MCF 10A (cell line): ENCODE measurements around the gene RFESD. TPM values are rescaled to one million over a fixed set of nuclear protein-coding genes. Genes with fewer than 3 reads are reported as not detected.

Experiments
- BruUV-seq: library from RNA; stranded (reverse); fragments of 400-500 nt; replicated peaks from 2 replicates; lab custom pipeline; 2021; lab: Mats Ljungman, UMichigan
- CTCF ChIA-PET: fragments of 300-600 bp; sonication (Branson Sonifier 250); formaldehyde crosslinking; extraction: SDS; loops from one replicate; lab custom pipeline; 2021; ENCODE audit warnings: antibody characterized with exemption, inconsistent platforms; lab: Yijun Ruan, JAX
- POLR2A ChIA-PET: fragments of 300-600, 350-650 bp; sonication (Branson Sonifier 250); formaldehyde crosslinking; extraction: SDS; loops from one replicate; lab custom pipeline; 2020; ENCODE audit warnings: antibody characterized with exemption, inconsistent platforms; lab: Yijun Ruan, JAX
- DNase-seq: peaks from one replicate; pipeline ENCODE4 v3.0.0-alpha.2; 2018; ENCODE audit not compliant: unreplicated experiment
- H3K27ac Mint-ChIP-seq: one replicate; pipeline ENCODE4 v1.8.0; 2022; ENCODE audit warnings: mild to moderate bottlenecking, low read depth, mixed read lengths; ENCODE audit not compliant: unreplicated experiment
- H3K27me3 Mint-ChIP-seq: one replicate; pipeline ENCODE4 v1.8.0; 2022; ENCODE audit warnings: mixed read lengths; ENCODE audit not compliant: insufficient read depth, unreplicated experiment
- H3K36me3 Mint-ChIP-seq: one replicate; pipeline ENCODE4 v1.8.0; 2022; ENCODE audit warnings: mild to moderate bottlenecking, moderate library complexity, mixed read lengths; ENCODE audit not compliant: insufficient read depth, unreplicated experiment
- H3K4me1 Mint-ChIP-seq: one replicate; pipeline ENCODE4 v1.8.0; 2022; ENCODE audit warnings: mixed read lengths; ENCODE audit not compliant: insufficient read depth, unreplicated experiment
- H3K4me3 Mint-ChIP-seq: one replicate; pipeline ENCODE4 v1.8.0; 2022; ENCODE audit warnings: mild to moderate bottlenecking, moderate library complexity, mixed read lengths; ENCODE audit not compliant: unreplicated experiment
- H3K9me3 Mint-ChIP-seq: one replicate; pipeline ENCODE4 v1.8.0; 2022; ENCODE audit warnings: mixed read lengths; ENCODE audit not compliant: unreplicated experiment
- CTCF ChIP-seq: fragments of 200-600 bp; IDR thresholded peaks from one replicate; pipeline ENCODE4 v1.8.0; 2022; ENCODE audit warnings: antibody characterized with exemption, mild to moderate bottlenecking; ENCODE audit not compliant: unreplicated experiment
- intact Hi-C: fragments of 100-400 bp; cut with micrococcal nuclease; formaldehyde crosslinking; loops from 2 replicates; pipeline ENCODE4 v1.14.1; 2022
- total RNA-seq: library from RNA; stranded (reverse); gene quantifications from 2 replicates; pipeline ENCODE4 v1.2.3, GENCODE V29; 2022

RFESD gene
- total RNA-seq, 1 experiment from 2014 or later: 5.9 TPM

- TF ChIP-seq CTCF: no peak
- no peak overlapping the region for H3K27ac Mint-ChIP-seq
- ChIA-PET POLR2A (interaction anchor here (1.3 to 1.6 kb wide), 2 partner anchors 18 to 19 kb away, joined by 3 read pairs; no protein-coding TSS in a partner anchor), CTCF (interaction anchor here (0.7 to 1.0 kb wide), 2 partner anchors 9 to 1006 kb away, joined by 3 to 4 read pairs; no protein-coding TSS in a partner anchor)
- intact Hi-C loops: no loop called here
- H3K4me3 Mint-ChIP-seq: no peak overlapping the region
- H3K27me3 Mint-ChIP-seq: no peaks in the 10 kb centered on the region
- H3K4me1 Mint-ChIP-seq: peaks cover 9% of the 10 kb centered on the region
- no TSS peak for BruUV-seq
- no peaks in the 10 kb centered on the region for H3K36me3 Mint-ChIP-seq
- DNase-seq: no peak
- peaks cover 8% of the 10 kb centered on the region for H3K9me3 Mint-ChIP-seq
Observed at GRCh38 chr5:95613514-95613913, 33.1 kb upstream of the RFESD start.

GRCh38 chr5:95615164-95615467, 31.5 kb upstream of the RFESD start:
- Mint-ChIP-seq H3K4me1 (peaks cover 9% of the 10 kb centered on the region), H3K27me3 (no peaks in the 10 kb centered on the region), H3K4me3 (no peak overlapping the region), H3K9me3 (peaks cover 8% of the 10 kb centered on the region), H3K36me3 (no peaks in the 10 kb centered on the region), H3K27ac (no peak overlapping the region)
- peak; percentile 28 for DNase-seq
- ChIA-PET POLR2A (interaction anchor here (0.7 to 1.6 kb wide), 3 partner anchors 16 to 528 kb away, joined by 3 read pairs; partner anchors contain the start of genes ARSK and SKIC3), CTCF (interaction anchor here (0.6 kb wide), 1 partner anchor 51 kb away, joined by 3 read pairs; no protein-coding TSS in a partner anchor)
- intact Hi-C loops: no loop called here
- no peak for TF ChIP-seq CTCF
- no TSS peak for BruUV-seq

GRCh38 chr5:95617057-95617456, 29.5 kb upstream of the RFESD start:
- Mint-ChIP-seq H3K36me3 (no peaks in the 10 kb centered on the region), H3K4me1 (peaks cover 9% of the 10 kb centered on the region), H3K27me3 (no peaks in the 10 kb centered on the region), H3K4me3 (peak overlapping the region; percentile 36), H3K27ac (peak overlapping the region; percentile 64), H3K9me3 (peaks cover 8% of the 10 kb centered on the region)
- POLR2A ChIA-PET: interaction anchor here (0.8 to 2.0 kb wide), 6 partner anchors 9 to 549 kb away, joined by 3 to 14 read pairs (median 5); partner anchors contain the start of genes ARSK and SKIC3
- peak; percentile 83 for DNase-seq
- TF ChIP-seq CTCF: no peak
- CTCF ChIA-PET: no interaction called here
- no TSS peak for BruUV-seq
- intact Hi-C loops: loop anchor here (2.0 kb wide), 1 partner anchor 62 kb away; the partner anchor contains the start of genes ARSK and SKIC3

GRCh38 chr5:95619096-95619495, 27.5 kb upstream of the RFESD start:
- POLR2A ChIA-PET: interaction anchor here (0.7 to 2.0 kb wide), 2 partner anchors 12 to 23 kb away, joined by 3 to 6 read pairs; no protein-coding TSS in a partner anchor
- no peak for DNase-seq
- H3K27me3 Mint-ChIP-seq: no peaks in the 10 kb centered on the region
- no peak for TF ChIP-seq CTCF
- CTCF ChIA-PET: interaction anchor here (0.6 kb wide), 1 partner anchor 29 kb away, joined by 3 read pairs; no protein-coding TSS in a partner anchor
- no peaks in the 10 kb centered on the region for H3K36me3 Mint-ChIP-seq
- peaks cover 1% of the 10 kb centered on the region for H3K9me3 Mint-ChIP-seq
- no peak overlapping the region for H3K27ac Mint-ChIP-seq
- intact Hi-C loops: no loop called here
- no TSS peak for BruUV-seq
- H3K4me1 Mint-ChIP-seq: peaks cover 9% of the 10 kb centered on the region
- H3K4me3 Mint-ChIP-seq: no peak overlapping the region
